ENCODE data around the gene COL4A3.

COL4A3 gene

GRCh38 chr2:227341553-227341952, 177.1 kb downstream of the COL4A3 start:
- no peak for DNase-seq (ENCODE audit: low spot score)

DNA sequence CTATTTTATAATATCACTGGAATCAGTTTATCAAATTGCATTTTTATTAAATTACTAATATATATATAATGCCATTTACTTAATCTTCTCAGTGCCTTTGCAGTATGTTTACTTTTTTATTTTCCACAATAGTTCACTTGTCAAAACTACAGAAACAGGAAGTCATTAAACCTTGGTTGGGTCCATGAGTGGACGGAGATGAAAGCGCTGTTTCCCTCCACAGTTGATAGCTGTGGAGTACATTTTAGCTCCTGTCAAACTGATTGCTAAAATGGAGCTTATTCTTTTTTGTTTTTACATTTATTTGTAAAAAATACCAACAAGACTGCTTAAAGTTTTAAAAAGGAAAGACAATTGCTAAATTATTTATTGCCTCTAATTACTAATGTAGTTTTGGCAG, 179.8 kb downstream of the COL4A3 start:
- no peak for DNase-seq (ENCODE audit: low spot score)

- DNase-seq (ENCODE audit: low spot score): no peak
These were observed 182.7 kb downstream of the COL4A3 start for GRCh38 chr2:227347117-227347516.

GRCh38 chr2:227348324-227348723, 183.9 kb downstream of the COL4A3 start:
- DNase-seq (ENCODE audit: low spot score): no peak

DNA sequence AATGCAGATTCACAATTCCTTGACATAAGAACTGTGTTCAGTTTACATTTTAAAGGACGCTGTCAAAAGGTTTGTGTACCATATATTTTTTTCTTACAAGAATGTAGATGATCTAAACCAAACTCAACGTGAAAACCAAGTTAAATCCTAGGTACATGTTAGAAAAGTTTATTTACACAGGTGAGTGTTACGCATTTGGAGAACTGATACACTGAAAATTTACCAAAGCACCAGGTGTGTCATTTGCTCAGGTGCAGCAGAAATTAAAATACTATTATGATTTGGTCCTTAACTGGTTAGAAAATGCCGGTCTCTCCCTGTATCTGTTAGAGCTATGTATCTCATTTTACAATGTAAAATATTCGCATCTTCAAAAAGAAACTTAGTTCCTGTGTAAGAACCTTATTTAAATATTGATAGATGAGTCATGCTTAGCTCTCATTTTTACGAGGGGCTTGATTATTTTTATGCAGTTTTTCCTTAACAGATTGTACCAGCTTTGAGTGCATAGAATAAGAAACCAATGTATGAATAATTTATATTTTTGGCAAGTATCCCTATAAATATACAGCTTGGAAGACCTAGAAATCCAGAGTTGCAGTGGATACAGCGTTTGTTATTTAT, 185.7 kb downstream of the COL4A3 start:
- DNase-seq (ENCODE audit: low spot score): no peak

DNA sequence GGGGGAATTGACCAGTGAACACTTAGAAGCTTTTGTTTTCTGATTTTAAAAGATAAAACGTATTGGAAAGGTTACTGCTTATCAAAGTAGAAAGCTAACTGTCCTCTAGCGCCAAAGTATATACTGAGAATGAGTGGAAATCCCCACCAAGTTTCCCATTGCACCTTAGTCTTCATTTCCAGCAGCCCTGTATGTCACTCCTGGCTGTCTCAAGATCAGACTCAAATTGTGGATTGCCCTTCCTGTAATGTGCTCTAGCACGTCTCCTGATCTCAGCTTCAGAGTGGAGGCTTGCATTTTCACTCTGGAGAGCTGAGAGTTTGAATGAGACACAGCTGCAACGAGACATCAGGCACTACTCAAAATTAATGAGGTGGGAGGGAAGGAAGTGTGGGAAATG, 187.2 kb downstream of the COL4A3 start:
- no peak for DNase-seq (ENCODE audit: low spot score)

DNA sequence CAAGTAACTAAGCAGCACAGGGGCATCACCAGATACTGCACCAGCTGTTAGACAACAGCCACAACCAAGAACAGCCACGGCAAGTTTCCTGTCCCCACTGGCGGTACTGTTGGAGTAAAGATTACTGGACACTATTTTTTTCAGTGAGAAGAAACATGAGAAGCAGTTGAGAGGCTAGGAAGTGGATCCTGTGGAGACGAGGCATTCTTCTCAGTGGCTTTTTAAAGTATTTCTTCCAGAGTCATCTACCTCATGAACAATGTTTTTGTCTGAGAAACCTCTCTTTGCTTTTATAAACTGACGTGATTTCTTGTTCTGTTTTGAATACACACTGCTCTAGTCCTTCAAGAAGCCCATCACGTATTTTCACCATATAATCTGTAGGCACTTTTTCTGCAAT, 195.9 kb downstream of the COL4A3 start:
- no peak for DNase-seq (ENCODE audit: low spot score)

GRCh38 chr2:227363756-227364155, 199.3 kb downstream of the COL4A3 start:
- DNase-seq (ENCODE audit: low spot score): no peak
